HG03045 (cell line): ENCODE results near the gene SLK.

Experiments used
- ATAC-seq: cut with Tn5 transposase; IDR thresholded peaks from one replicate; pipeline ENCODE4 v1.9.1; 2021; ENCODE audit warnings: mild to moderate bottlenecking, moderate library complexity; ENCODE audit not compliant: unreplicated experiment

Gene SLK

GRCh38 chr10:103966671-103967447 is at the start of gene SLK:
SLK (plus strand) TSS chr10:103967140; CDS start chr10:103967746, 606 bp downstream.
- ATAC-seq: peak; percentile 81

- ATAC-seq: peak; percentile 23
Measured at GRCh38 chr10:103917302-103918052, 49.5 kb upstream of the SLK start.

GRCh38 chr10:103918053-103918846 is 48.7 kb upstream of the SLK start, which contains the start of gene STN1:
STN1 (minus strand) TSS chr10:103918184; CDS start chr10:103917594, 590 bp downstream.
- peak; percentile 94 for ATAC-seq

- ATAC-seq: no peak
Measured at GRCh38 chr10:103919648-103920025, 47.3 kb upstream of the SLK start.

- ATAC-seq: no peak
Measured at GRCh38 chr10:103921248-103921647, 45.7 kb upstream of the SLK start.

- no peak for ATAC-seq
Measured at GRCh38 chr10:103921750-103922195, 45.2 kb upstream of the SLK start.

- ATAC-seq: no peak
Measured at GRCh38 chr10:103922659-103923058, 44.3 kb upstream of the SLK start.

- ATAC-seq: no peak
Measured at GRCh38 chr10:103923502-103923901, 43.4 kb upstream of the SLK start.

GRCh38 chr10:103925591-103925990 is 41.3 kb upstream of the SLK start:
- ATAC-seq: no peak

GRCh38 chr10:103926722-103927319 is 40.1 kb upstream of the SLK start:
- no peak for ATAC-seq

GRCh38 chr10:103928784-103929183 is 38.2 kb upstream of the SLK start:
- no peak for ATAC-seq

GRCh38 chr10:103929381-103929921 is 37.5 kb upstream of the SLK start:
- ATAC-seq: no peak

GRCh38 chr10:103930449-103930848 is 36.5 kb upstream of the SLK start:
- no peak for ATAC-seq

- ATAC-seq: no peak
Measured at GRCh38 chr10:103930881-103931280, 36.1 kb upstream of the SLK start.

GRCh38 chr10:103931603-103932002 is 35.3 kb upstream of the SLK start:
- no peak for ATAC-seq

- ATAC-seq: no peak
Measured at GRCh38 chr10:103932271-103932670, 34.7 kb upstream of the SLK start.

- no peak for ATAC-seq
Measured at GRCh38 chr10:103932971-103933370, 34.0 kb upstream of the SLK start.

- no peak for ATAC-seq
Measured at GRCh38 chr10:103933557-103934121, 33.3 kb upstream of the SLK start.

GRCh38 chr10:103934308-103934707 is 32.6 kb upstream of the SLK start:
- ATAC-seq: no peak

GRCh38 chr10:103936022-103936421 is 30.9 kb upstream of the SLK start:
- no peak for ATAC-seq
